ENCODE data around the gene SLC16A6.

DNA sequence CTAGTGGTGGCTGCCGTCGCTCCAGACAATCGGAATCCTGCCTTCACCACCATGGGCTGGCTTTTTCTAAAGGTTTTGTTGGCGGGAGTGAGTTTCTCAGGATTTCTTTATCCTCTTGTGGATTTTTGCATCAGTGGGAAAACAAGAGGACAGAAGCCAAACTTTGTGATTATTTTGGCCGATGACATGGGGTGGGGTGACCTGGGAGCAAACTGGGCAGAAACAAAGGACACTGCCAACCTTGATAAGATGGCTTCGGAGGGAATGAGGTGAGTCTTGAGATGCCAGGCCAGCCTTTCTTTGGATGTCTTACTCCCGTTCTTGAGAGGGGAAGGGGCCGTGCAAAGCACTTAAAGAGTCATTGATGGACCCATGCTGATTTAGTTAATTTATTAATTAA, 16.5 kb upstream of the SLC16A6 start:
- TF ChIP-seq POLR2A (IDR thresholded peaks at IDR 0.05) = no peak
- TF ChIP-seq, protein P1, sequence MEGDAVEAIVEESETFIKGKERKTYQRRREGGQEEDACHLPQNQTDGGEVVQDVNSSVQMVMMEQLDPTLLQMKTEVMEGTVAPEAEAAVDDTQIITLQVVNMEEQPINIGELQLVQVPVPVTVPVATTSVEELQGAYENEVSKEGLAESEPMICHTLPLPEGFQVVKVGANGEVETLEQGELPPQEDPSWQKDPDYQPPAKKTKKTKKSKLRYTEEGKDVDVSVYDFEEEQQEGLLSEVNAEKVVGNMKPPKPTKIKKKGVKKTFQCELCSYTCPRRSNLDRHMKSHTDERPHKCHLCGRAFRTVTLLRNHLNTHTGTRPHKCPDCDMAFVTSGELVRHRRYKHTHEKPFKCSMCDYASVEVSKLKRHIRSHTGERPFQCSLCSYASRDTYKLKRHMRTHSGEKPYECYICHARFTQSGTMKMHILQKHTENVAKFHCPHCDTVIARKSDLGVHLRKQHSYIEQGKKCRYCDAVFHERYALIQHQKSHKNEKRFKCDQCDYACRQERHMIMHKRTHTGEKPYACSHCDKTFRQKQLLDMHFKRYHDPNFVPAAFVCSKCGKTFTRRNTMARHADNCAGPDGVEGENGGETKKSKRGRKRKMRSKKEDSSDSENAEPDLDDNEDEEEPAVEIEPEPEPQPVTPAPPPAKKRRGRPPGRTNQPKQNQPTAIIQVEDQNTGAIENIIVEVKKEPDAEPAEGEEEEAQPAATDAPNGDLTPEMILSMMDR (IDR thresholded peaks at IDR 0.05) = no peak
